Lower leg skin (tissue), 3 donors: ENCODE measurements around the gene SFXN1.

Experiments used
- POLR2A ChIP-seq, 2 donors: fragments of 450-650 bp; IDR thresholded peaks; one replicate each; pipeline ENCODE4 v1.6.1; 2016 to 2017; ENCODE audit warnings: antibody characterized with exemption in 2 of 2, mild to moderate bottlenecking in 1 of 2, moderate library complexity in 1 of 2
- TF ChIP-seq, protein P1 (sequence below), 3 donors: fragments of 450-650 bp; IDR thresholded peaks; one replicate each; pipeline ENCODE4 v1.5.1; 2016; ENCODE audit warnings: antibody characterized with exemption in 3 of 3, mild to moderate bottlenecking in 3 of 3, moderate library complexity in 2 of 3

DNA sequence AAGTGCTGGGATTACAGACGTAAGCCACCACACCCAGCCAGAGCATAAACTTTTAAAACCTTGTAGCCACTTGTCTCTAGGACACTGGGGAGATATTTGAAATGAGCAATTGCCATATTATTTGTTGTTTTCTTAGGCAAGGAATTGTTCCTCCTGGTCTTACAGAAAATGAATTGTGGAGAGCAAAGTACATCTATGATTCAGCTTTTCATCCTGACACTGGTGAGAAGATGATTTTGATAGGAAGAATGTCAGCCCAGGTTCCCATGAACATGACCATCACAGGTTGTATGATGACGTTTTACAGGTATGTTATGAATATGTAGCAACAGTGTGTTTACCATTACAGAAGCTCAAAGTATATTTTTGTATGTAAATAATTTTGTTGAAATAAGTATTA is 30.5 kb downstream of the SFXN1 start:
- TF ChIP-seq, protein P1, sequence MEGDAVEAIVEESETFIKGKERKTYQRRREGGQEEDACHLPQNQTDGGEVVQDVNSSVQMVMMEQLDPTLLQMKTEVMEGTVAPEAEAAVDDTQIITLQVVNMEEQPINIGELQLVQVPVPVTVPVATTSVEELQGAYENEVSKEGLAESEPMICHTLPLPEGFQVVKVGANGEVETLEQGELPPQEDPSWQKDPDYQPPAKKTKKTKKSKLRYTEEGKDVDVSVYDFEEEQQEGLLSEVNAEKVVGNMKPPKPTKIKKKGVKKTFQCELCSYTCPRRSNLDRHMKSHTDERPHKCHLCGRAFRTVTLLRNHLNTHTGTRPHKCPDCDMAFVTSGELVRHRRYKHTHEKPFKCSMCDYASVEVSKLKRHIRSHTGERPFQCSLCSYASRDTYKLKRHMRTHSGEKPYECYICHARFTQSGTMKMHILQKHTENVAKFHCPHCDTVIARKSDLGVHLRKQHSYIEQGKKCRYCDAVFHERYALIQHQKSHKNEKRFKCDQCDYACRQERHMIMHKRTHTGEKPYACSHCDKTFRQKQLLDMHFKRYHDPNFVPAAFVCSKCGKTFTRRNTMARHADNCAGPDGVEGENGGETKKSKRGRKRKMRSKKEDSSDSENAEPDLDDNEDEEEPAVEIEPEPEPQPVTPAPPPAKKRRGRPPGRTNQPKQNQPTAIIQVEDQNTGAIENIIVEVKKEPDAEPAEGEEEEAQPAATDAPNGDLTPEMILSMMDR (IDR thresholded peaks at IDR 0.05), result no peak
- TF ChIP-seq POLR2A (IDR thresholded peaks at IDR 0.05), result no peak
